GM19324 (cell line): Measurements from ENCODE around the gene SMYD3.

Experiments
- ATAC-seq: cut with Tn5 transposase; IDR thresholded peaks from one replicate; pipeline ENCODE4 v1.9.1; 2021; ENCODE audit warnings: mild to moderate bottlenecking, moderate library complexity; ENCODE audit not compliant: unreplicated experiment, low FRiP score

SMYD3 gene

GRCh38 chr1:245871191-245871590 is 635.9 kb downstream of the SMYD3 start:
- no peak for ATAC-seq

GRCh38 chr1:245870698-245871097 is 636.4 kb downstream of the SMYD3 start:
- no peak for ATAC-seq

- no peak for ATAC-seq
Measured at GRCh38 chr1:245869847-245870246, 637.2 kb downstream of the SMYD3 start.

GRCh38 chr1:245867738-245868137 is 639.3 kb downstream of the SMYD3 start:
- ATAC-seq: no peak

GRCh38 chr1:245864872-245865271 is 642.2 kb downstream of the SMYD3 start:
- ATAC-seq: no peak

- ATAC-seq: no peak
Measured at GRCh38 chr1:245863566-245864184, 643.4 kb downstream of the SMYD3 start.

- ATAC-seq: no peak
Measured at GRCh38 chr1:245862812-245863540, 644.1 kb downstream of the SMYD3 start.

GRCh38 chr1:245860657-245861544 is 646.2 kb downstream of the SMYD3 start:
- ATAC-seq: no peak

- no peak for ATAC-seq
Measured at GRCh38 chr1:245859493-245860114, 647.5 kb downstream of the SMYD3 start.

GRCh38 chr1:245858722-245859492 is 648.2 kb downstream of the SMYD3 start:
- ATAC-seq: no peak

GRCh38 chr1:245858022-245858721 is 648.9 kb downstream of the SMYD3 start:
- no peak for ATAC-seq

- no peak for ATAC-seq
Measured at GRCh38 chr1:245856944-245857531, 650.0 kb downstream of the SMYD3 start.

- no peak for ATAC-seq
Measured at GRCh38 chr1:245855846-245856730, 651.0 kb downstream of the SMYD3 start.

- ATAC-seq: no peak
Measured at GRCh38 chr1:245853291-245853690, 653.8 kb downstream of the SMYD3 start.

GRCh38 chr1:245843101-245843500 is 664.0 kb downstream of the SMYD3 start:
- ATAC-seq: no peak

- no peak for ATAC-seq
Measured at GRCh38 chr1:245842106-245842505, 665.0 kb downstream of the SMYD3 start.

- no peak for ATAC-seq
Measured at GRCh38 chr1:245840971-245841370, 666.1 kb downstream of the SMYD3 start.

GRCh38 chr1:245837718-245838117 is 669.4 kb downstream of the SMYD3 start:
- no peak for ATAC-seq
